ENCODE results near the gene RAB3GAP1.
"Not testable (repeated sequence)": the region's sequence is repeated elsewhere in the genome, so short reads cannot be mapped to it uniquely, and the experiment has no call there.

The RAB3GAP1 gene

DNA sequence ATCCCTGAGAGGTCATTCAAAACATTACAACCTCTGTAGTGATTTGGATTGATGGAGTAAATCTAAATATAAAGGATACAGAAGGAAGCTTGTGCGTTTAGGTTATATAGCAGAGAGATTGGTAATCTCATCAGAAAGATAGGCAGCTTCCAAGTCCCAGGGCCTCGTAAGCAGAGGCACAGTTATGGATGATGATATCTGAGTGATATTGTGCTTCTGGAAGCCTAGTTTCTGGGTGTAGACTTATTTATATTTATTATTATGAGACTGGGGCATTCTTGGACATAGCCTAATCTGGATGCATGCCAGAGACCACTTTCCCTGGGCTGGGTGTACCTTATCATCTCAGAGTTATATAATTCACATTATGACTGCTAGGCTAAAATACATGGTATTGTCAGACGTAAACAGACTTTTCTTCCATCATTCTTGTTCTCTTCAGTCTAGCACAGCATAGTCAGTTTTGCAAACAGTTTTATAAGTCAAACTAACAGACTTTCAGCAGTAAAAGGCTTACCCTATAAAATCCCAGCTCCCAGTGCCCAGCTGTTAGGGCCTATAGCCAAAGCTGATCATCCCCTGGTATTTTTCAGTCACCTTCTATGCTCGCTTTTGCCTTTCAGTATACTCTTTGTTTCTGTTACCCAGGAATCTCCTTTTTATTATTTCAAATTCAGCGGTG, 47.9 kb downstream of the RAB3GAP1 start:
- no peak for DNase-seq (ENCODE audit: extremely low spot score)
- CTCF ChIA-PET = no interaction called here
- no peak for TF ChIP-seq BHLHE40 (IDR thresholded peaks at IDR 0.05; ENCODE audit: borderline replicate concordance)
- no peak for TF ChIP-seq LEF1 (IDR thresholded peaks at IDR 0.05; ENCODE audit: borderline replicate concordance)
- no peak for TF ChIP-seq SUZ12 (IDR thresholded peaks at IDR 0.05)
- no peak for TF ChIP-seq TARDBP (IDR thresholded peaks at IDR 0.05)
- no peak for TF ChIP-seq ZNF384 (IDR thresholded peaks at IDR 0.05)
- no peak for TF ChIP-seq ARNT (IDR thresholded peaks at IDR 0.05)
- no peak for TF ChIP-seq SP1 (IDR thresholded peaks at IDR 0.05)
- no peak for TF ChIP-seq CTBP1 (IDR thresholded peaks at IDR 0.05; ENCODE audit: borderline replicate concordance)
- POLR2A ChIA-PET = no interaction called here

DNA sequence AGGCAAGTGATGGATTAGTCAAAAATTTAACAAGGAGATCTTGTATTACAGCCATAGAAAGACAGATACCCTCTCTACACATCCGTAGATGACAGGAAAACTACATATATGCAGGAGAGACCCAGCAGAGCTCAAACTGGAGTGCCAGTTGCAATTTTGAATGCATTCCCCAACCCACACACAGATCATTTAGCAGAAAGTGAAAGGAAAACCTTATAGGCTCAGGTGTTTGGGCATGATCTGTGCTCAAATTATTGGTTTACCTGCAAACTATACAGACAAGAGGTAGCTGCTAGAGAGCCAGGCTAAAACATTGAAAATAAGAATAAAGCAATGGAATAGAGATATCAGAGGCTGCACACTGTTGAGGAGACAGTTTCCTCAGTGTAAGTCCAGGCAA, 51.8 kb downstream of the RAB3GAP1 start:
- TF ChIP-seq L3MBTL2 (conservative IDR thresholded peaks at IDR 0.05) = no peak
- TF ChIP-seq TARDBP (IDR thresholded peaks at IDR 0.05) = no peak
- TF ChIP-seq ELF4 (IDR thresholded peaks at IDR 0.05) = no peak
- TF ChIP-seq ARNT (IDR thresholded peaks at IDR 0.05) = no peak
- TF ChIP-seq NFRKB (IDR thresholded peaks at IDR 0.05) = no peak
- TF ChIP-seq FOXA1 (IDR thresholded peaks at IDR 0.05) = no peak
- no peak for TF ChIP-seq LEF1 (IDR thresholded peaks at IDR 0.05; ENCODE audit: borderline replicate concordance)
- no peak for TF ChIP-seq HDGF (IDR thresholded peaks at IDR 0.05; ENCODE audit: borderline replicate concordance)
- no peak for TF ChIP-seq FOXM1 (IDR thresholded peaks at IDR 0.05; ENCODE audit: borderline replicate concordance)
- TF ChIP-seq SUZ12 (IDR thresholded peaks at IDR 0.05) = no peak
- TF ChIP-seq FOXK2 (IDR thresholded peaks at IDR 0.05) = no peak
- no peak for TF ChIP-seq BHLHE40 (IDR thresholded peaks at IDR 0.05; ENCODE audit: borderline replicate concordance)
- TF ChIP-seq CTBP1 (IDR thresholded peaks at IDR 0.05; ENCODE audit: borderline replicate concordance) = no peak
- TF ChIP-seq ZNF384 (IDR thresholded peaks at IDR 0.05) = no peak
- TF ChIP-seq, protein P1, sequence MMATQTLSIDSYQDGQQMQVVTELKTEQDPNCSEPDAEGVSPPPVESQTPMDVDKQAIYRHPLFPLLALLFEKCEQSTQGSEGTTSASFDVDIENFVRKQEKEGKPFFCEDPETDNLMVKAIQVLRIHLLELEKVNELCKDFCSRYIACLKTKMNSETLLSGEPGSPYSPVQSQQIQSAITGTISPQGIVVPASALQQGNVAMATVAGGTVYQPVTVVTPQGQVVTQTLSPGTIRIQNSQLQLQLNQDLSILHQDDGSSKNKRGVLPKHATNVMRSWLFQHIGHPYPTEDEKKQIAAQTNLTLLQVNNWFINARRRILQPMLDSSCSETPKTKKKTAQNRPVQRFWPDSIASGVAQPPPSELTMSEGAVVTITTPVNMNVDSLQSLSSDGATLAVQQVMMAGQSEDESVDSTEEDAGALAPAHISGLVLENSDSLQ (IDR thresholded peaks at IDR 0.05) = no peak
- no peak for TF ChIP-seq SP1 (IDR thresholded peaks at IDR 0.05)
- DNase-seq (ENCODE audit: extremely low spot score) = no peak
- POLR2A ChIA-PET = no interaction called here
- CTCF ChIA-PET = no interaction called here

DNA sequence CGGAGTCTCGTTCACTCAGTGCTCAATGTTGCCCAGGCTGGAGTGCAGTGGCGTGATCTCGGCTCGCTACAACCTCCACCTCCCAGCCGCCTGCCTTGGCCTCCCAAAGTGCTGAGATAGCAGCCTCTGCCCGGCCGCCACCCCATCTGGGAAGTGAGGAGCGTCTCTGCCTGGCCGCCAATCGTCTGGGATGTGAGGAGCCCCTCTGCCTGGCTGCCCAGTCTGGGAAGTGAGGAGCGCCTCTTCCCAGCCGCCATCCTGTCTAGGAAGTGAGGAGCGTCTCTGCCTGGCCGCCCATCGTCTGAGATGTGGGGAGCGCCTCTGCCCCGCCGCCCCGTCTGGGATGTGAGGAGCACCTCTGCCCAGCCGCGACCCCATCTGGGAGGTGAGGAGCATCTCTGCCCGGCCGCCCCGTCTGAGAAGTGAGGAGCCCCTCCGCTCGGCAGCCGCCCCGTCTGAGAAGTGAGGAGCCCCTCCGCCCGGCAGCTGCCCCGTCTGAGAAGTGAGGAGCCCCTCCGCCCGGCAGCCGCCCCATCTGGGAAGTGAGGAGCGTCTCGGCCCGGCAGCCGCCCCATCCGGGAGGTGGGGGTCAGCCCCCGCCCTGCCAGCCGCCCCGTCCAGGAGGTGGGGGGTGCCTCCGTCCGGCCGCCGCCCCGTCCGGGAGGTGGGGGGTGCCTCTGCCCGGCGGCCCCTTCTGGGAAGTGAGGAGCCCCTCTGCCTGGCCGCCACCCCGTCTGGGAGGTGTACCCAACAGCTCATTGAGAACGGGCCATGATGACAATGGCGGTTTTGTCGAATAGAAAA, 53.6 kb downstream of the RAB3GAP1 start:
- CTCF ChIA-PET; POLR2A ChIA-PET; DNase-seq (ENCODE audit: extremely low spot score): not testable (repeated sequence)

DNA sequence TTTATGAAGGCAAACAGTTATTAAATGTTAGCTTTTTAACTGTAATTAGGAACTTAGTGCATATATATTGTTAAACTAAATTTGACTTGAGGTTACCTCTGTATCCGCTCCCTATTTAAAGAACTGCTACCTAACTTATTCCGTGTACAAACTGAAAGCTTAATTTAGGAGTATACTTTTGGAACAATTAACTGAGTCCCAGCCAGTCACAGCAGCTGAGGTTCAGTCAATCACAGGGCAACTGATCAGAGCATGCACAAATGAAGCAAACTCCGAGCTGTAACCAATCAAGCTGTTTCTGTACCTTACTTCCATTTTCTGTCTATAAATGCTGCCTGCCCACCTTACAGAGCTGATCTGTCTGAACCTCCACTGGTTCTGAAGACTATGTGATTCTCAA, 61.2 kb downstream of the RAB3GAP1 start:
- TF ChIP-seq ELF4 (IDR thresholded peaks at IDR 0.05) = no peak
- no peak for DNase-seq (ENCODE audit: extremely low spot score)
- CTCF ChIA-PET = no interaction called here
- POLR2A ChIA-PET = no interaction called here

DNA sequence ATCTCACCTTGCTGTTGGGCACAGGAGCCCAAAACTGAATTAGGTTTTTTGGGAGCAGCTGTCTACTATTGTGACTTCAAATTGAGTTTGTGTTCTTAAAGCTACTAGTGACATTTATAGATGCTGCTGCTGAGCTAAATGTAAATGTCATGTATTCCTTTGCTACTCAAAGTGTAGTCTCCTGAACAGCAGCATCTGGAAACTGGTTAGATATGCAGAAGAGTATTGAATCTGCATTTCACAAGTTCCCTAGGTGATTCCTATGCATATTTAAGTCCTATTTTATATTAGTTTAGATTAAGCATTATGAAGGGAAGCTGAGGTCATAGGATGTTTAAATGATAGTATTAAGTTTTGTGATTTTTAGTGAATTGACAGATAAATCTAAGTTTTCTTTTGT, 67.5 kb downstream of the RAB3GAP1 start:
- TF ChIP-seq FOXM1 (IDR thresholded peaks at IDR 0.05; ENCODE audit: borderline replicate concordance) = no peak
- CTCF ChIA-PET = no interaction called here
- no peak for DNase-seq (ENCODE audit: extremely low spot score)
- POLR2A ChIA-PET = no interaction called here

DNA sequence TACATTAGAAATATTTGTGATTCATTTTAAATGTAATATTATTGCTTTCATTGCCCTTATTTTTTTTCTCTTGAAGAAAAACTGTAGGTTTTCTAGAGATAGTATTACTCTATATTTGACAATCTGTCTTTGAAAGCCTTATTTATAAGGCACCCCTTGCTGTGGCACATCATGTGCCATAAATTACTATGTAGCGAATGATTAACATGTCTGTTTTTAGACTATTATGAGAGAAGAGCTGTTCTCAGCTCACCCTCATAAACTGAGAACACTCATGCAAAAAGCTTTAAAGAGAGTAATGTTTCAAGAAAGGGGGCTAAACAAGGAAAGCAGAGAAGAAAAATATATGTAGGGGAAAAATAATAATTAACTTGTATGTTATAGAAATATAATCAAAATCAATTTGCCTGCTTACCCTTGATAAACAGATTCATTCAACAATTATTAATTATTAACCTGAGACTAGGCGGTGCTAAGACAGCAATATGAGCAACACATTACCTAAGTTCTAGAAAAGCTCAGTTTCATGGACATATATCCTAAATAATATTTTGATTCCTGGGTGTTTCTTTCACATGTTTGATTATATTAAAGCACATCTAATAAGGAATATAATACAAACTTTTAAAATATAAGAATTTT, 69.0 kb downstream of the RAB3GAP1 start:
- POLR2A ChIA-PET = no interaction called here
- DNase-seq (ENCODE audit: extremely low spot score) = no peak
- CTCF ChIA-PET = no interaction called here
- TF ChIP-seq, protein P1 (IDR thresholded peaks at IDR 0.05) = peak; percentile 77
- TF ChIP-seq NFRKB (IDR thresholded peaks at IDR 0.05) = no peak

DNA sequence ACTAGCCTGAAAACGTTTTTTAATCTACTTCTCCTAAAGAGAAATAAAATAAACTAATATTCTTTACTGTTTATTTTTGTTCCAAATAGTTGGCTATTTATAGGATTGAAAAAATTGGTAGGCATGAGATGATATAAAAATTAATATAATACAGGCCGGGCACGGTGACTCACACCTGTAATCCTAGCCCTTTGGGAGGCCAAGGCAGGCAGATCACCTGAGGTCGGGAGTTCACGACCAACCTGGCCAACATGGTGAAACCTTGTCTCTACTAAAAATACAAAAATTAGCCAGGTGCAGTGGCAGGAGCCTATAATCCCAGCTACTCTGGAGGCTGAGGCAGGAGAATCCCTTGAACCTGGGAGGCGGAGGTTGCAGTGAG, 69.6 kb downstream of the RAB3GAP1 start:
- CTCF ChIA-PET; POLR2A ChIA-PET; DNase-seq (ENCODE audit: extremely low spot score): not testable (repeated sequence)
